ENCODE data around the gene LIN7A.
A peak's percentile ranks its signal among the peaks of the same experiment; 100 is the strongest.
"Not testable (repeated sequence)": the region's sequence is repeated elsewhere in the genome, so short reads cannot be mapped to it uniquely, and the experiment has no call there.

Gene LIN7A

DNA sequence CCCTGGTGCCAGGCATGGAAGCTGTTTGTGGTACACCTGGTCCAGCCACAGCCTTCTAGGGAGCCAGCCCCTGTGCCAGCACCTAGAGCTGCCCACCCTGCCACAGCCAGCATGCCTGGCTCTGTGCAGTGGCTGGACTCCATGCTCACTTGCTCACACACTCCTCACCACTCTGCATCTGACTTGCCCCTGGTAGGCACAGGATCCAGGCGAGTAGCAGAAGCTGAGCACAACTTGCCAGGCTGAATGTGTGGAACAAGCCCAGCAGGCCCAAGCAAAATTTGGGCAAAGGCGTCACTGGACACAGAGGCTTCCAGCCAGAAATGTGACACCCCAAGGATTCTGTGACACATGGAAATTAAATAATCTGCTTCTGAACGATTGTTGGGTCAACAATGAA, 114.3 kb downstream of the LIN7A start:
- in situ Hi-C loops (cut with MboI; ENCODE audit: low pct_unique_long_range_greater_than_20kb, low sequenced_read_pairs) = no loop called here
- no peak for DNase-seq

DNA sequence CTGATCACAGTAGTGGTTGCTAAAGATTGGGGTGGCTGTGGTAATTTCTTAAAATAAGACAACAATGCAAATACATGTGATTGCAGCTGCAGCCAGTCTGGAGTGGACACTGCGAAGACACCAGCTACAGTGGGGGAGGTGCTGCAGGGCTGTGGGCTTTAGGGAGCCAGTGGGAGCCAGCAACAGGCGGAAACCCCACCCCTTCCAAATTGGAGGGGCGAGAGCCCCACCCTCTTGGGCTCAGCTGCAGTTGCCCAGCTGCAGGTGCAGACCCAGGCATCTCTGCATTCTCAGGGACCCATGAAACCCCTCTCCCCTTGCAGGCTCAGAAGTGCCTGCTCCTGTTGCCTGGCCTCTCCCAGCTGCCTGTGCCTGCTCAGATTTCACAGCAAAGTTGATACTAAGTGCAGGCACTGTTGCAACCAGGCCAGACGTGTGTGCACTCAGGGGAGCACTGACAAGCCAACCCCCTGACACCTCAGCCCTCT, 116.2 kb downstream of the LIN7A start:
- in situ Hi-C loops (cut with MboI; ENCODE audit: low pct_unique_long_range_greater_than_20kb, low sequenced_read_pairs) = no loop called here

DNA sequence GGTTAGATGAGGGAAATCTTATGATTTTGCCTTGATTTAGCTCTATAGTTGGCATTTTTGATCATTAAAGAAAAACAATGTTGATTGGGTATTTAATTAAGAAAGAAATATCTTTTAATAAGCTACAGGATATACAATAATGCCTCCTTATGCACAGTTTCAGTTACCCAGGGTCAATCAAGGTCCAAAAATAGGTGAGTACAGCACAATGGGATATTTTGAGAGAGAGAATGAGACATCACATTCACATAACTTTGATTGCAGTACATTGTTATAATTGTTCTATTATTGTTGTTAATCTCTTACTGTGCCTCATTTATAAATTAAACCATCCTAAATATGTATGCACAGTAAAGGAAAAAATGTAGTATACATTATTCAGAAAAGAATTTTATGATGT, 118.9 kb downstream of the LIN7A start:
- DNase-seq = no peak
- in situ Hi-C loops (cut with MboI; ENCODE audit: low pct_unique_long_range_greater_than_20kb, low sequenced_read_pairs) = no loop called here

More for the DNA sequence above, 116.2 kb downstream of the LIN7A start:
- no peak for DNase-seq

DNA sequence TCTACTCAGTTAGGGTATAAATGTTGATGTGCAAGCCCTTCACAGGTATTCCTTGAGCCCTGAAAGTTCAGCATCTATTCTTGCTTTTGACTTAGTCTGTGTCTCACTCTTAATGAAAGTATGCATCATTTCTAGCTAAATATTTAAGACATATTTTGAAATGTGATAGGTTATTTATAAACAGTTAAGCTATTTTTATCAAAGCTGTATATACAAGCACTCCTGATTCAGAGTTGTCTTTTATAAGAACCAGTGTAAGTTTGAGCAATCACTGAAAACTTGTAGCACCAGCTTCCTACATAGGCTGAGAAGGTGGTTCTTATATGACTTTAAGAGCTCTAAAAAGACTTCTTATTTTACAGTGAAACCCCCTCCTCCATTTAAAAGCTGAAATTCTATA, 122.4 kb downstream of the LIN7A start:
- in situ Hi-C loops (cut with MboI; ENCODE audit: low pct_unique_long_range_greater_than_20kb, low sequenced_read_pairs) = no loop called here

DNA sequence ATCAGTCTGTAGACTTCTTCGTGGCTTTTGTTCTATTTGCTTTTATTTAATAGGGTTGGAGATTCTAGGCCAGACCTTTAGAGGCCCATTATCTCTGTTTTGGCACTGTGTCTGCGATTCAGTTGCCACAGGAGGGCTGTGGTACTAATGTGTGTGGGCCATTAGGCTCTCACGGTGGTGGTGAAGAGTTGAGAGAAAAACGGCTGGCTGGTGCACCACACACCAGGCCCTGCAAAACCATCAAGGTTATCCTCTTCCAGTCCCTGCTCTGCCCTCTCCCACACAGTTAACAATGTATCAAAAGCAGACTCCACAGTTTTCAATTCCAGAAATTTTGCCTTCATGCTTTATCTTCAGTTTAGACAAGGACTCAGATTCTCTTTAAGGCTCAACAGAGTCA, 123.3 kb downstream of the LIN7A start:
- no peak for DNase-seq

More for the DNA sequence above, 122.4 kb downstream of the LIN7A start:
- DNase-seq = no peak

DNA sequence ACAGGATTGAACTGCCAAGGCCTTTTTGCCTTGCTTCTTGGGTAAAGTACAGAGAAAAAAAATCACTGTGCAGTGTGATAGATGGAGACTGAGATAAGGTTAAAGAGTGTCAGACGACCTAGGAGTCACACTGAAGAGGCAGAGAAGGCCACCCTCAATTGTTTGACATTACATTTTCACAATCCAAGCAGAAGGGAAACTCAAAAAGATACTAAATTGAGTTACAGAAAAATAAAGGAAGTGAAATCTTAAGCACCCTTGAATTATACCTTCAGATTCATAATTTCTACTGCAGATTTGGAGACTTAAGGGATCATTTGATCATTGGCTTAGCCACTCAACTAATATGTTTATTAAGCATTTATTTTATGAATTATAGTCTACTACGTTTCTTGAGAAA, 123.9 kb downstream of the LIN7A start:
- DNase-seq = no peak
- in situ Hi-C loops (cut with MboI; ENCODE audit: low pct_unique_long_range_greater_than_20kb, low sequenced_read_pairs) = no loop called here

More for the DNA sequence above, 123.3 kb downstream of the LIN7A start:
- in situ Hi-C loops (cut with MboI; ENCODE audit: low pct_unique_long_range_greater_than_20kb, low sequenced_read_pairs) = no loop called here

DNA sequence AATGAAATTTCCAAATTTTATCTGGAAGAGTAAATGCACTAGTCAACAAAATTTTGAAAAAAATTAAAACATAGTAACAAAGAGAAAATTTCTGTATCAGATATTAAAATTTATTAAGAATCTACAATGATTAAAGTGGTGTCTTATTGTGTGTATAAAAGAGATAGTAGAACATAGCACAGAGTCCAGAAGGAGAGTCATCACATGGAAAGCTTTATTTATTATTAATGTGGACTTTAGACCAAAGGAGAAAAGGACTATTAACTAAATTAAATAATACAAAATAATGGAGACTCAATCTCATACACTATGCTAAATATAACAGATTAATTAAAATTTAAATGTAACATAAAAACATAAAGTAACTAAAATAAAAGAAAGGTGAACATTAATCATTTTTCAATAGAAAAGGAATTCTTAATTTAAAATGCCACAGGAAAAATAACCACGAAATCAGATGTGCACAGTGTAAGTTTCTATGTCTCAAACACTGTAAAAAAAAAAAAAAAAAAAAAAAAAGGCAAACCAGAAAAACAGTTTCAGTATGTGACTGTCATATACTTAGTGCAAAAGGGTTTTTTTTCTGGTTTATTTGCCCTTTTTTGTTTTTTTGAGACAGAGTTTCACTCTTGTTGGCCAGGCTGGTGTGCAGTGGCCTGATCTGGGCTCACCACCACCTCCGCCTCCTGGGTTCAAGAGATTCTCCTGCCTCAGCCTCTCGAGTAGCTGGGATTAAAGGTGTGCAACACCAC, 125.6 kb downstream of the LIN7A start:
- DNase-seq = no peak
- in situ Hi-C loops (cut with MboI; ENCODE audit: low pct_unique_long_range_greater_than_20kb, low sequenced_read_pairs) = no loop called here

DNA sequence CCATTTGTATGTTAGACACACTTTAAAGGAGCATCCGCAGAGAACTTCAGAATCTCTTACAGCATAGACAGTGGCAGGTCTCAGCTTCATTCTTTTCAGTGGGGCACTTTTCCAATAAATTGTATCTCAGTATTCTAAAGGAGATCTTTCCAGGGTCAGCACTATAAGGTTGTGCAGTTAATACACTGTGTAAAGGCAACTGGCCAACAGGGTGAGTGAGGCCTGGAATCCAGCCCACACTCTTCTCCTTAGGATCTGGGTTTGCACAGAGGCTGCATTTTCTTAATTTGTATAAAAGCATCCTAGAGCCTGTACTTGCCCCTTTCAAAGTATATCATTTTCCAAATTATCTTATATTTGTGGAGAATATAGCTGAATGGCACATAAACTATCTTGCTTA, 126.9 kb downstream of the LIN7A start:
- in situ Hi-C loops (cut with MboI; ENCODE audit: low pct_unique_long_range_greater_than_20kb, low sequenced_read_pairs) = no loop called here
- DNase-seq = no peak

DNA sequence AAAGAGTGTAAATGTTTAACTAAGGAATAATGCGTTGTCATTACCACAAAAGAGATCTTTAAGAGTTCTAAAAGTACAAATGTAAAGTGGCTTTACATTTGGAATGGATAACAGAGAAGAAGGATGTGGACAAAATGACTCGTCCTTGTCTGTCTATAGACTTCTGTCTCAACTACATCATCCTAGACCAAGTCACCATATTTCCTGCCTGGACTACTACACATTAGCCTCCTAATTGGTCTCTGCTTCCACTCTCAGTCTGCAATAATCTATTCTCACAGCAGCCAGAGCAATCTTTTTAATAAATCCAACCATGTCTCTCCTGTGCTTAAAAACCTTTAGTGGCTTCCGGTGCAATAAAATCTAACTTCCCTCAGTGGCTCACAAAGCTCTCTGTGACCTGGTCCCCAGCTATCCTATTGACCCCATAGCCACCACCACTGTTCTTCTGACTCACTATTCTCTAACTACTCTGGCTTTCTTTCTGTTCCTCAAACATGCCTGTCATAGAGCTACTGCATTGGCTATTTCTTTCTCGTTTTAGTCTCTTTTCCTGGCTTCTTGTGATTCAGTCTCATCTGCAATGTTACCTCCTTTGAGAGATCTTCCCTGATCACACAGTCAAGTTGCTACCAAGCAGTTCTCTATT, 130.0 kb downstream of the LIN7A start:
- in situ Hi-C loops (cut with MboI; ENCODE audit: low pct_unique_long_range_greater_than_20kb, low sequenced_read_pairs) = no loop called here
- no peak for DNase-seq

DNA sequence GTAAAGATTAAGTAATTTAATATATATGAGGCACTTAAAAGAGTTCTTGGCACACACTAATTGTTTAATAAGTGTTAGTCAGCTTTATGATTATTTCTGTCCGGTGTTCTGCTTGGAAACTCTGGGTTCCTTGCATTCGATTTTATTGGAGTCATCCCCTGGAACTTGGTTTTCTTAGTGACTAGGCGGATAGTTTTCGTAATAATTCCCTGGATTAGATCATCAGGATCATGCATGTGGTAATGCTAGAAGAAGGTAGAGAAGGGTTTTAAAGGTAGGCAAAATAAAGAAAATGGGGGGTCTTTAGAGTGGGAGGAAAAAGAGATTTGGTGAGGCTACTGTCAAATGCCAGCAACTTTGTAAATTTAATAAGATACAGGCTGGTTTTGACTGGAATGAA, 132.6 kb downstream of the LIN7A start:
- no peak for DNase-seq
- in situ Hi-C loops (cut with MboI; ENCODE audit: low pct_unique_long_range_greater_than_20kb, low sequenced_read_pairs) = no loop called here

DNA sequence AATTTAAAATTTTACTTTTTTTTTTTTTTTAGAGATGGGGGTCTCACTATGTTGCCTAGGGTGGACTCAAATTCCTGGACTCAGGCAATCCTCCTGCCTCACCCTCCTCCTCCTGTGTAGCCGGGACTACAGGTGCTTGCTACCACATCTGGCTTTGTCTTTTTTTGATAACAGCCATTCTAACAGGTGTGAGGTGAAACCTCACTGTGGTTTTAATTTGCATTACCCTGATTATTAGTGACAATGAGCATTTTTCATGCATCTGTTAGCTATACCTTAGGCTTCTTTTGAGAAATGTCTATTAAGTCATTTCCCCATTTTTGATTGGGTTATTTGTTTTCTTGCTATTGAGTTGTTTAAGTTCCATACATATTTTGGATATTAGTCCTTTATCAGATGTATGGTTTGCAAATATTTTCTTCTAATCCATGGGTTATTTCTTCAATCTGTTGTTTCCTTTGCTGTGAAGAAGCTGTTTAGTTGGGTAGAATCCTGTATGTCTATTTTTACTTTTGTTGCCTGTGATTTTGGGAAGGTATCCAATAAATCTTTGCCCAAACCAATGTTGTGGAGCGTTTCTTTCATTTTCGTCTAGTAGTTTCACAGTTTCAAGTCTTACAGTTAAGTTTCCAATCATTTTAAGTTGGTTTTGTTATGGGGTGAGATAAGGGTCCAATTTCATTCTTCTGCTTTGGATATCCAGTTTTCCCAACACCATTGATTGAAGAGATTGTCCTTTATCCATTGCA, 134.9 kb downstream of the LIN7A start:
- in situ Hi-C loops (cut with MboI; ENCODE audit: low pct_unique_long_range_greater_than_20kb, low sequenced_read_pairs) = no loop called here
- no peak for DNase-seq

DNA sequence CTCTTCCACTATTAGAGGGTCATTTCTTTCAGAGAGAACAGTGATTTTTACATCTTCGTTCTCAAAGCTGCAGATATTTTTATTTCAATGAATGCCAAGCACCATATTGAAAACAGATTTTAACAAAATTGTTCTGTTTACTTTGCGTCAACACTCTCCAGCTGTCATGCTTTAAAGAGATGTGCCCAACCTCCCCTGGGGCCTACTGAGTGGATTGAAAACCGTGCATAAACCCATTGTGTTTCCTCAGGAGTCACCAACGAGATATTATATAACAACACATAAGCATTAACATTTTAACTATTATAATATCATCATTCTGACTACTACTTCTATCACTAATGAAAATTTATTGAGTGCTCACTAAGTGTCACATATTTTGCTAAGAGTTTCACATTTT, 139.5 kb downstream of the LIN7A start:
- in situ Hi-C loops (cut with MboI; ENCODE audit: low pct_unique_long_range_greater_than_20kb, low sequenced_read_pairs) = no loop called here
- DNase-seq = no peak

DNA sequence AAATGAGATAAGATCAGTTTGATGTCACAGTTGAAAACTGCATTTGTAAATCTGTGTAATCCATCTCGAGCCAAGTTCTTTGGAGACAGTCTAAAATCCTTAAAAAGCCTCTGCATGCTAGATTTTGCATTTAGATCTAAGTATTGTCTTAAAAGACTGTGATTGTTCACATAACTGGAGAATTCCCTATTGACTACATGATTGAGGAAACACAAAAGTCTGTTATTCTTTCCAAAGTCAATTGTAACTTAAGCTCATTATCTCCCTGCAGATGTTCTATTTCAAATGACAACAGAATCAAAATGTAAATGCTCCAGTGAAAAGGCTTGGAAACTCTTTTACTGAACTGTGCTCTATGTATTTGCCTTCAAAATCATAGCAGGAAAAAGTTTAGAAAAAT, 143.2 kb downstream of the LIN7A start:
- in situ Hi-C loops (cut with MboI; ENCODE audit: low pct_unique_long_range_greater_than_20kb, low sequenced_read_pairs) = no loop called here
- DNase-seq = no peak

DNA sequence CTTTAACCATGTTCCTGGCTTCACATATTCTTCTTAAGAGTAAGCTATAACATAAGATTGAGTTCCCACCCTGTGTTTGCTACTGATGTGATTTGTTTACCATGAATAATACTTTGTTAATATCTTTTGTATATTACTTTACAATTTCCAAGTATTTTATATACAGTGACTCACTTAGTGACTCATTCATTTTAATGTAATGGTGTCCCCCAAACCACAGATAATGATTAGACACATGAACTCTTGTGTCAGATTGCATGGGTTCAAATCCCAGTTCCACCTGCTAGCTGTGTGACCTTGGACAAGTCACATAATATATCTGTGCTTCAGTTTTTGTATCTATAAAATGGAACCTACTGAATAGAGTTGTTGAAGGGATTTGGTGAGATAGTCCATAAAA, 144.9 kb downstream of the LIN7A start:
- in situ Hi-C loops (cut with MboI; ENCODE audit: low pct_unique_long_range_greater_than_20kb, low sequenced_read_pairs) = no loop called here
- no peak for DNase-seq

DNA sequence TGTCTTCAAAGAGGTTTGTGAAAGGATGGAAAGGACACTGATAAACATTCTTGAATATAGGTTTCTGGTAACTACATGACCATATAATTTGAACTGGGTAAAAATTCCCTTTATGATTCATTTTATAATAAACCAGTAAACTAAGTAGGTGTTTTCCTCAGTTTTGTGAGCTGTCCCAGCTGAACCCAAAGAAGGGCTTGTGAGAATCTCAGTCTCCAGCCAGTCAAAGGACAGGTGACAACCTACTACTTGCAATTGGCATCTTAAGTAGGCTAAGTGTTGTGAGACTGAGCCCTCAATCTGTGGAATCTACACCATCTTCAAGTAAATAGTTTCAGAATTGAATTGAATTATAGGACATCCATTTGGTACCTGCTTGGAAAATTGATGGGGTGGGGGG, 145.9 kb downstream of the LIN7A start:
- in situ Hi-C loops (cut with MboI; ENCODE audit: low pct_unique_long_range_greater_than_20kb, low sequenced_read_pairs) = no loop called here
- DNase-seq = no peak

DNA sequence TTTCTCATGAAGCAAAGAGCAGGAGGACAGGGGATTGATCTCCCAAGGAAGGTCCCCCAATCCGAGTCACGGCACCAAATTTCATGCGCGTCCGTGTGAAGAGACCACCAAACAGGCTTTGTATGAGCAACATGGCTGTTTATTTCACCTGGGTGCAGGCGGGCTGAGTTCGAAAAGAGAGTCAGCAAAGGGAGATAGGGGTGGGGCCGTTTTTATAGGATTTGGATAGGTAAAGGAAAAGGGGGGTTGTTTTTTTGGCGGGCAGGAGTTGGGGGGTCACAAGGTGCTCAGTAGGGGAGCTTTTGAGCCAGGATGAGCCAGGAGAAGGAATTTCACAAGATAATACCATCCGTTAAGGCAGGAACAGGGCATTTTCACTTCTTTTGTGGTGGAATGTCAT, 149.3 kb downstream of the LIN7A start:
- DNase-seq; in situ Hi-C loops (cut with MboI; ENCODE audit: low pct_unique_long_range_greater_than_20kb, low sequenced_read_pairs): not testable (repeated sequence)

DNA sequence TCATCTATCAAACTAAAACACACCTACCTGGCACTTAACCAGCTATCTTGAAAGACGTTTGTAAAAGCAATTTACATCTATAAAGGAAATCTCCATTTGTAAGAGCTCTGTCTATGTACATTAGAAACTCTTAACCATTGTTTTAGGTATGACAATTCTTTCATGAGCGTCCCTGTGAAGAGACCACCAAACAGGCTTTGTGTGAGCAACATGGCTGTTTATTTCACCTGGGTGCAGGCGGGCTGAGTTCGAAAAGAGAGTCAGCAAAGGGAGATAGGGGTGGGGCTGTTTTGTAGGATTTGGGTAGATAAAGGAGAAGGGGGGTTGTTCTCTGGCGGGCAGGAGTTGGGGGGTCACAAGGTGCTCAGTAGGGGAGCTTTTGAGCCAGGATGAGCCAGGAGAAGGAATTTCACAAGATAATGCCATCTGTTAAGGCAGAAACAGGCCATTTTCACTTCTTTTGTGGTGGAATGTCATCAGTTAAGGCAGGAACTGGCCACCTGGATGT, 154.7 kb downstream of the LIN7A start:
- DNase-seq; in situ Hi-C loops (cut with MboI; ENCODE audit: low pct_unique_long_range_greater_than_20kb, low sequenced_read_pairs): not testable (repeated sequence)

DNA sequence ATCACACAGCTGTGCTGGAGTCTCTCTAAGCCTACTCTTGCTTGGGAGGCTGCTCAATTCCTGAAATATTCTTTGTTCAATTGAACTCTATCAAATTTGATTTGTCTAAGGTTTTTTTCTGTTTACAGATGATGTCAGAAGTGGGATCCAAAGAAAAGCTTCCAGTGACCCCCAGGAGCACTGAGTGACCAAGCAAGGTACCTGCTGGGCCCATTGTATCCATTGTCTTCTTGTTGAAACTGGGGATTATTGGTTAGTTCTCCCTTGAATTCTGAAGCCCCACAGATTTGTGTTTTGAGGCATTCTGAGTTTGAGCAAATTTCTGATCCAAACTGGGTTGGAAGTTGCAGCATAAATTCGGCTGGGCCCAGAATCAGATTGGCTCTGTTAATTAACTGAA, 156.4 kb downstream of the LIN7A start:
- in situ Hi-C loops (cut with MboI; ENCODE audit: low pct_unique_long_range_greater_than_20kb, low sequenced_read_pairs) = no loop called here
- no peak for DNase-seq

DNA sequence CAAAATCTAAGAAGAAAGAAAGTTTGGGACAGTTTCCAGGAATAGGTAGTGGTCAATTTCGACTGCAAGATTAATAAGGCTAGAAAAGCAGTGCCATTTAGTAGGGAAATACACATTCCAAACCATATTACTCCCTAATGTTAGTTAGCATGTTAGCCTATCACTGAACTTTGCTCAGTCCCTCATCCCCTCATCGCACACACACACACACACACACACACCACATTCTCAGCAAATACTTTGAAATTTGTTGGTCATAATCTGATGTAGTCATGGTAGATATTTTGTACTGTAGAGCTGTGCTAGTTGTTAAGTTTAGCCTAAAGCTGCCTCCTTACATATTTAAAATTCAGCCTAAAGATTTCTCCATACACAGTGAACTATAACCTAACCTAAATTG, 157.0 kb downstream of the LIN7A start:
- no peak for DNase-seq
- in situ Hi-C loops (cut with MboI; ENCODE audit: low pct_unique_long_range_greater_than_20kb, low sequenced_read_pairs) = no loop called here

DNA sequence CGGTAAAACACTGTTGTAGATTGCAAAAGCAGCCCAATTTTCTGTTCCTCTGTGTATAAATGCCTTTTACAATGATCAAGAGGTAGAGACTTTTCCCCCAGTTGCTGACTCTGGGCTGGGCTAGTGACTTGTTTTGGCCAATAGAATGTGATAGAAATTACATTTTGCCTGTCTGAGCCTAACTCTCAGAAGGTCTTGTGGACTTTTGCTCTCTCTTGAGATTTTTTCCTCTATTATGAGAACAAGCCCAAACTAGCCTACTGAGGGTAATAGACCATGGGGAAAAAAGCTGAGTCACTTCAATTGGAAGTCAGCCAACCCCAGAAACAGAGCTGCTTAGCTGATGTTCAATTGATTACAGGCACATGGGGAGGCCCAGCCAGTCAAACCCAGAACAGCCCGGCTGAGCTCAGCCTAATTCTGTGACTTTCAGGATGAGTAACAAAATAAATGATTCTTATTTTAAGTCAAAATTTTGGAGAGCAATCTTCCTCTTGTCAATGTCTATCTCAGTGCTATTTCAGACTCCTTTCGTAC, 159.7 kb downstream of the LIN7A start:
- DNase-seq = peak; percentile 96
- in situ Hi-C loops (cut with MboI; ENCODE audit: low pct_unique_long_range_greater_than_20kb, low sequenced_read_pairs) = no loop called here

Data from KBM-7 (cell line).